Measurements from ENCODE around the gene PDE4D.
"Not testable (repeated sequence)": the region's sequence is repeated elsewhere in the genome, so short reads cannot be mapped to it uniquely, and the experiment has no call there.

Gene PDE4D

DNA sequence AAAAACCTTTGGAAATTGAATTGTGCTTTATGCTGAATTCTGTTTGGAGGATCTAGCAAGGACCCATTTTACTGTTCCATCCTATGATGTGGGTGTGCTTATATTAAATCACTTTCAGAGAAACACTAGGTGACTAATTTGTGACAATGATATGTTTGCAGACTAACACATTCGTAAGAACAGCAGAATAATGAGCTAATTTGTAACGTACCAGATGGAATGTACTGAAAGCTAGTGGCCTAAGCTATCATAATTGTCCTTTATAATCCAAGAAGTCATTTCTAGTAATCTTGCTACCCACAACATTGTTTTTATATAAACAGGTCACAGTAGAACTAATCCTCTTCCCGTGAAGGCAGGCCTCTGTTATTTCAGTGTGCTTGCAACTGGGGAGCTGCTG, 292.5 kb downstream of the PDE4D start:
- no peak for DNase-seq

DNA sequence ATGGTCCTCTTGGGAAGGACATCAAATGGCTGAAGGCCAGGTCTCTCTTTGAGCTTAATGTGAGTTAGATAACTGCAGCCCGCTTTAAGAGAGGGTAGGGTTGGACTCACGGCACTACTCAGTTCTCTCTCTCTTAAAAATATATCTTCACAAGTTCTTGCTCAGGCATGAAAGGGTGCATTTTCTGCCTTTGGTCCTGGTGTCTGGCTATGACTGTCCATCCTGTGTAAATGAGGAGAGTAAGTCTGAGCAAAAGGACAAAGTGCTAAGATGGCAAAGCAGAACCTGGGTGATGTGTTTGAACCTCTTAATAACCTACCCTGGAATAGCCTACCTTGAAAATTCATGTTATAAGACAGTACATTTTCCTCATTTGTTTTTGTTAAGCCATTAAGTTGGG, 293.4 kb downstream of the PDE4D start:
- no peak for DNase-seq

DNA sequence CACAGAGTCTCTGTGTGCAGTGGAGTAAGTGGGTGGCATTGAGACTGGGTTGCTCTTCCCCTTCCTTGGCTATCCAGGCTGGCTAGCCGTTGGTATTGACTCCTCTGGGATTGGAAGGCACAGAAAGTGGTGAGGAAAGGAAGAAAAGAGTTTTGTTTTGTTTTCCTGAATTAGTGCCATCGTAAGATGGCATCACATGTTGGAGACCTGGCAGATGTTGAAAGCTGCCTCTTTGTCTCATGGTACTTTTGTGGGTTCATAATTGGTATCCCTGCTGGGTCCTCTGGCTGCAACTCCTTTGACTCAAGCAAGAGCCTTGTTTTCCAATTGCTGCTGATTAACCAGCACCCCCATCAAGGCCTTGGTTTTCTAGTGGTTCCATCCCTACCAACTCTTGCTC, 293.8 kb downstream of the PDE4D start:
- DNase-seq = no peak

- DNase-seq = no peak
Observed at GRCh38 chr5:59598547-59598874, 295.0 kb downstream of the PDE4D start.

- no peak for DNase-seq
Observed at GRCh38 chr5:59597690-59598546, 295.6 kb downstream of the PDE4D start.

DNA sequence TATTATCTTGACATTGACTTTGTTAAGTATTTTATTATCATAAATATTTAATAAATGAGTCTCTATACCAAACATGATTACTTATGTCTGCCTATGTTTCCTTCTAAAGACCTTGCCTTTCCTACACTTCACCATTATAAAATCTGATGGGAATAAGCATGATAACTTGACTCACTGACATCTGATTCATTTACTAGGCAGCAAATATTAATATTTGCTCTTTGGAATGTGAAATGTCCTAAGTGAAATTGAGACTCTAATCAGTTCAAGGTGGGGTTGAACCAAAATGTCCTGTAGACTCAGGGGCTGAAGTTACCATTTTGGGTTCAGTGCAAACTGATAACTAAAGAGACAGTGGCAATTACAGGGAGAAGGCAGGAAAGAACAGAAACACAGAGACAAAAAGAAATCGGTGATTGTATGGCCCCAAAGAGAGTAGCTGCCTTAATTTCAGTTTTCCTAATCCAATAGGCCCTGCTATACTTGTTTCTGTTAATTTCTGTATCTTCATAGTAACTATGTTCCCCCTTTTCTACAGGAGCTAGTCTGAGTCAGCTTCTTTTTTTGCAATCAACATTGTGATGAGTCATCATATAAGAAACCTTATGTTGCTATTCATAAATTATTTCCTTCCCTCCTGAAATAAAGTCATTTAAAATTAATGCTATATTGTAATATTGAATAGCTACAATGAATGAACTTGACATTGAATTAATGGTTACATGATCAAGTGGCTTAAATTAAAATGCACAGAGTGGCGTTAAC, 296.8 kb downstream of the PDE4D start:
- no peak for DNase-seq

DNA sequence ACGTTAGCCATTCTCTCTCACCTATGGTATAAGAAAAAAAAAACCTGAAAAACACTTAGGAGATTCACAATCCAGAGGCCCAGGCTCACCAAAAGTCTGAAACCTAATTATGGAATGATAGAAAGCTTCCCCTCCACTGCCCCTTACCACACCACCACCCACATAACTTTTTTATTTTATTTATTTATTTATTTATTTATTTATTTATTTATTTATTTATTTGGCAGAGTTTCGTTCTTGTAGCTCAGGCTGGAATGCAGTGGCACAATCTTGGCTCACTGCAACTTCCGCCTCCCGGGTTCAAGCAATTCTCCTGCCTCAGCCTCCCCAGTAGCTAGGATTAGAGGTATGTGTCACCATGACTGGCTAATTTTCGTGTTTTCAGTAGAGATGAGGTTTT, 299.4 kb downstream of the PDE4D start:
- DNase-seq = not testable (repeated sequence)

GRCh38 chr5:59593439-59594007, 300.0 kb downstream of the PDE4D start:
- no peak for DNase-seq

GRCh38 chr5:59592101-59592500, 301.4 kb downstream of the PDE4D start:
- DNase-seq = no peak

DNA sequence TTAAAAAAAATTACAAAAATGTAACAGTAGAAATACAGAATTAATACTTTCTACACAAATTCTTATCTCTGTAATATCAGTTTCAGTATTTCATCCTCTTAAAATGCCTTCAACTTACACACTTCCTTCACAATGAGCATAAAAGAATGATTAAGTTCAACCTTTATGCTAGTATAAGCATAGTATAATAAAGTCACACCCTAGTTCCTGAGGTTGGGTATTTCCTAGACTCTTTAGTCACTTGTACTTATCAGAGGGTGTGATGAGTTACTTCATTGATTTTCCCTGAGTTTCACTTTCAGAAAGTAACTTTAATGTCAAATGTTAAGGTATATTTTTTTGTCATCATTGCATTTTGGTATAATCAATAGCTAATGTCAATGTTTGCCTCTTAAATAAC, 302.4 kb downstream of the PDE4D start:
- no peak for DNase-seq

DNA sequence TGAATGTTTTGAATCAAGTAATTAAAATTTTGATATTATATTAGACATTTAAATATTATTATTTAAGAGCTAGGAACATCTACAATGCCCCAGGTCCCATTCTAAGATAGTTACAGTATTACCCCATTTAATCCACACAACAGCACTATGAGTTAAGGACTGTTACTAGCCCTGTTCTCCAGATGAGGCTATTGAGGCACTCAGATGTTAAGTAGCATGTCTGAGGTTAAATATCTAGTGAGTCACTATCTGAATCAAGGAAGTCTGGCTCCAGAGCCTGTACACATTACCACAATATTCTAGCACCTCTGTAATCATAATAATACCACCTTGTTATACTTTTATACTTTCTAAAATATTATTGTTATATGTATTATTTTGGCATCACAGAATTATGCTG, 304.6 kb downstream of the PDE4D start:
- no peak for DNase-seq

- no peak for DNase-seq
Observed at GRCh38 chr5:59587489-59588337, 305.8 kb downstream of the PDE4D start.

DNA sequence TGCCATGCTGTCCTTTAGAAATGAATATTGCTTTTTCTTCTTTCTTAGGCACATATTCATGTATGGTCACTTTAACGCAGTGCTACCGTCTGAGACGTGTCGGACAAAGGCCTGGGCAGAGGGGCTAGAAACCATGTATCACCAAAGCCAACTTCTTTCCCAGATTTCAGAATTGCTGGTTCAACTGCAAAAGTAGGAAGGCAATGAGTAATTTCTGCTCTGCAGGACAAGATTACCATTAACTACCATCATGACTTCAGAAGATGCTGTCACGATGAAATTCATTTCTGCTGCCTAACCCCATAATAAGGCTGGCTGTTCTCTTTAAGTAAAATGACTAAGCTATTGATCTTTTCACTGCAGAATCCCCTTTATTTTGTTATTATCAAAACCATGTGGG, 306.7 kb downstream of the PDE4D start:
- DNase-seq = no peak

DNA sequence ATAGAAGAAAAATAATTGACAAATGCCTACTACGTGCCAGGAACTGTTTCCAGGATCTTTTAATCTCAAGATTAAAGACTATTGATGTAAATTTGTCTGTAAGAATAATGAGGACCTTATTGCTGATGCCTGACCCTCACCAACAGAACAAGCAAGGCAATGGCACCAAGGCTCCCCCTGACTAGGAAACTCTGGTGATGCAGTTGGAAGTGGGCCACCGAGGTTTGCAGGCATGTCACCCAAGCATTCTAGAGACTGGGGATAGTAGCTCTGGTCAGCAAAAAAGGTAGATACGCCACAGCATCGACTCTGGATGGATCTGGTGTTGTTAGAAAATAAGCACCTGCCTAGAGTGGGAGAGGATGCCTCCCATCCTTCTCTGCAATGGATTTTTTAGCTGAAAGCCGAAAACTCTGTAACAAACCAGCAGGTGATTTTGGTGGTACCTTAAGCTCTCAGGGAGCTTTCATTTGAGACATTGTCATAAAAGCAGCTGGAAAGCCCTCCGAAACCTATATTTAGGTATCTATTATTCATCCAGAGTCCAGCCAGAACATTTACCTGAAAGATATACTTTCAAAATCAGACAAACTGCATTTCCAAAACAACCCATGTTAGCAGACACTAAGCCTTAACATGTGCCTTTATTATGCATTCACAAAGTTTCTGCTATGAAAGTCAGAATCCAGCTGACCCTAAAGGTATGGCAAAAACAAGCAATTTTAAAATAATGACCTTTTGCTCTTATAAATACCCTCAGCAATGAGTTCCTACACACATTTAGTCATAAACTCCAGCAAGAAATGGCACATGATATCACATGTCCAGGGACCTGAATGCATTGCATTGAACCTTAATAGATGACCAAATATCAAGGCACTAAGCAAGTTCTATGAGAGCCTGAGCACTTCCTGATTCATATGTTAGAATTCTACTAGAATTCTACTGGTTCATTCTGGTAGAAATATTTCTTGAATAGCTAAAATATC, 308.4 kb downstream of the PDE4D start:
- no peak for DNase-seq

DNA sequence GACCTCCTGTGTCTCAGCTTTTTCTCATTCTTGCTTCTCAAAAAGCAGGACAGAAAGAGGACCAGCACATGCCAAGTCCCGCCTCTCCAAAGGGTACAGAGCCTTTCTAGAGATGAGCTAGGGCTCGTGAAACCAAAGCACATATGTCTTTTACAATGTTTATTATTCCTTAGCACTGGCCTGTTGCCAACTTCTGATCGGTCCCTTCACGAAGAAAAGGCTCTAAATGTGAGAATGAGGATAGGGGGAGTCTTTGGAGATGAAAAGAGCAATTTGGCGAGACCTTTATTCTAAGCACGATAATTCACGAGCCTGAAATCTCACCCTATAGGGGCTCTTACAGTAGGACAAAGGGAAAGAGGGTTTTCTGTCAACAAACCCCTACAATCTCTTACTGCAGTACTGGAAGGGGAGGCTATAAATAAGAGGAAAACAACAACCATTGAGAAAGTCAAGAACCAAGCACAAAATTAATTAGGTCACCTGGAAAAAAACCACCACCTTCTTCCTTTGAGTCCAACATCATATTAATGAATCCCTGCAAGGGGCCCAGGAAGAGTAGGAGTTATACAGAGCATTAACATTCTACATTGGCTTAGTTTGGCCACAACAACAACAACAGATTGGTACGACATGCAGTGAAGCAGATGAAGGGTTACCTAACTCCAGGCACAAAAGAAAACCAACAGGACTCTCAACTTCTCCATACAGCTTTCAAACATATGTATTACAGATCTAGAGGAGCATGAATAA, 309.5 kb downstream of the PDE4D start:
- no peak for DNase-seq

GRCh38 chr5:59583151-59583809, 310.2 kb downstream of the PDE4D start:
- DNase-seq = no peak

DNA sequence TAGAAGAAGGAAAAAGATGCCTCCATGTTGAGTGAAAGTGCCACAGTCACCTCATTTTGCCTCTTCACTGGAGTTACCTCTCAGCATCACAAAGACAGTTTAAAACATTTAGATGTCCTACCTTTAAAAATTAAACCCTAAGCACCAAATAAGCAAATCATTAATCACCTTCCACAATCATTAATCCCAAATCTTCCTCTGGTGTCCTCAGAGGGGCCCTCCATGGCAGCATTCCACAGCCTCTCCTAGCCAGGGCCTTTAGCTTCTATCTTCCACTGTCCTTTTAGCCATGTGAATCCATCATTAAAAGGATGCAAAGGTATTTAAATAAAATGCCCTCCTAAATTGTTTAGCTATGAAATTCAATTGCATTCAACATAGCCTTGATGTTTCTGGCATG, 310.8 kb downstream of the PDE4D start:
- no peak for DNase-seq

DNA sequence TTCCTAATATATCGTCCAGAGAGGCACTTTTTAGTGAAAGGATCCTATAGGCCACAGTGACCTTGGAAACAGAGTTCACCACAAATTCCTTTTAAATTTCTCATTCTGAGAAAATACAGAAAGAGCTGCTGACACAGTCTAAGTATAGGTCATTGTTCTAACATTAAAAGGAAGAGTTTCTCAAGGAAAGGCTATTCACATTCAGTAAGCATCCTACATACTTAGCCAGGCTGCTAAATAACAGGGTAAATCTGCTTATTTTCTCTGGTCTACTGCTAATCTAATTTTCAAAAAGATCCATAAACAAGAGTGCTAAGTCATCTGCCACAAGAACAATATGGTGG, 313.7 kb downstream of the PDE4D start:
- no peak for DNase-seq

DNA sequence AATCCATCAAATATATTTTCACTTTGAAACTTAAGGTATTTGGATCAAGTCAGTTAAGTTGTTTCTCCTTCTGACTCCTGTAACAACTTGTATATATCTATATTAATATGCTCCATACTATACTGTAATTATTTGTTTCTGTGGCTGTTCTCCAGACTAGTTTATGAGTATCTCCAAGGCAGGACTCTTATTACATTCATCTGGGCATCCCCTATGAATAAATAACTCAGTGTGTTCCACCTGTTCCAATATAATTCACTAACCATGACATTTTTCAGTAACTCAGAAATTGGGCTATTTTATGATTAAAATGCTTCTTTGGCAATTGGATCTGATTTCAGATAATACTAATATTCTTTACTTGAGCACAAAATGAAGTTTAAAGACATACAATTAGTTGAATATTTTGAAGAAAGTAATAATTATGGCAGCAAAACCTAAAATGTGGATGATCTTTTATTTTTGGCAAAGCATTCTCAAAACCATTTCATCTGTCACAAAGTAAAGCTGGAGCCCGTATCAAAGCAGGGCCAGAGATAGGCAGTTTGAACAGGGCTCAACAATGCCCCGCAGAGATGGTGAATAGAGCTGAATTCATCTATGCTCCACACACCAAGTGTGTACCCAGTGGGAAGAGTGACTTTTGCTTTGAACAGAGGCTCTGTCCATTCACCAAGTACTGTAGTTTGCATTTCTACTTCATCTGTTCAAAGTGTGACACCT, 314.3 kb downstream of the PDE4D start:
- DNase-seq = no peak

- no peak for DNase-seq
Observed at GRCh38 chr5:59577485-59577884, 316.0 kb downstream of the PDE4D start.
